T-helper 2 cell treated with Interferon-gamma antibody and Interleukin-4, amounts not matched to agents 5 μg/mL and 100 μg/mL, for 36 hours (primary cell): ENCODE results near the gene NPAS3.

Experiments
- DNase-seq: peaks from one replicate; pipeline ENCODE4 v3.0.0; 2021; ENCODE audit warnings: low spot score
- H3K27ac Mint-ChIP-seq: one replicate; pipeline ENCODE4 v1.8.0; 2021; ENCODE audit warnings: mild to moderate bottlenecking, mixed read lengths
- H3K27me3 Mint-ChIP-seq: one replicate; pipeline ENCODE4 v1.8.0; 2021; ENCODE audit warnings: low read depth, mixed read lengths
- H3K36me3 Mint-ChIP-seq: one replicate; pipeline ENCODE4 v1.8.0; 2021; ENCODE audit warnings: low read depth, mixed read lengths
- H3K4me1 Mint-ChIP-seq: one replicate; pipeline ENCODE4 v1.8.0; 2021; ENCODE audit warnings: low read depth, mixed read lengths
- H3K4me3 Mint-ChIP-seq: one replicate; pipeline ENCODE4 v1.8.0; 2022; ENCODE audit warnings: mild to moderate bottlenecking, moderate library complexity, mixed read lengths
- H3K9me3 Mint-ChIP-seq: one replicate; pipeline ENCODE4 v1.8.0; 2021; ENCODE audit warnings: mixed read lengths

NPAS3 gene

DNA sequence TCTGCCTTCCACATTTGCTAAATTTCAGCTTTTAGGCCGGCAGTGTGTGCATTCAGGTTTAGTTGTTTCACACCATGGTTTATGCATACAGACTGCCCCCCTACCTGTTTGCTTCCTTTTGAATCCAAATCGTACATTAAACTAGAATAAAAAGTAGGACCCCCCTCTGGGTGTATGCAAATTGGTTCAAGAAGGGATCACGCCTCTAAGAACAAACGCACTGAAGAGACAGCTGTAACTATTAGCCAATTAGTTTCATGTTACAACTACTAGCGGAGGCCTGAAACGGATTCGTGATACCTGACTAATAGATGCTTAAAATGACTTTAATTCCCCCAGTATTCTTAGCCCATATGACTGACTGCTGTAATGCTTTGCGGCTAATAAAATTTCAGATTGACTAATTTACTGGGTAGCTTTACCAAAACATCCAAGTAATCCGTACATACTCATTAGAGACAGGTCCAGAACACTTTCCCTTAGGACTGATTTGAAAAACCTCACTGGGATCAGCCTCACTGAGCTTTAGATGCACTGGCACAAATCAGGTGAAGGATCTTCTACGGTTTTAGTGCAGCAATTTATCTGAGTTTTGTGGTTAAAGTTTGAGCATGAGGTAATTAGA, 411.8 kb downstream of the NPAS3 start:
- DNase-seq = no peak
- Mint-ChIP-seq H3K27ac (no peak overlapping the region), H3K27me3 (no peaks in the 10 kb centered on the region), H3K4me3 (no peak overlapping the region), H3K9me3 (peaks cover 9% of the 10 kb centered on the region), H3K4me1 (no peaks in the 10 kb centered on the region), H3K36me3 (no peaks in the 10 kb centered on the region)

DNA sequence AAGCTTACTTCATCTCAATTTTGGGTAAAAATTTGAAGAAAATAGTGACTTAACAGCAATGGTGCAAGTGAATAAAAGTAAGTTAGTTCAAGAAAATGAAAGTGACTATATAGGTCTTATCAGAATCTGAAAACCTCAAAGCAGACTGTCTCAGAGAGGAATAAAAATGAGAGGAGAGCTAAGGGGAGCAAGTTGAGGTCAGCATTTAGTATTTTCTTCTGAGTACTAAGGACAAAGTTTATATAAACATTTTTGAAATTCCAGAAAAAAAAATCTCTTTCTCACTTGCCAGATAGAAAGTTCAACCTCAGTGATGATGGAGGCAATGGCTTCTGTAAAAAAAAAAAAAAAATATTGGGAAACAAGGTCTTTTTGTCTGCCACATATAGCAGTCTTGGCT, 414.1 kb downstream of the NPAS3 start:
- Mint-ChIP-seq H3K27me3 (no peaks in the 10 kb centered on the region), H3K9me3 (peaks cover 3% of the 10 kb centered on the region), H3K36me3 (no peaks in the 10 kb centered on the region), H3K27ac (no peak overlapping the region), H3K4me3 (no peak overlapping the region), H3K4me1 (no peaks in the 10 kb centered on the region)
- DNase-seq = no peak

DNA sequence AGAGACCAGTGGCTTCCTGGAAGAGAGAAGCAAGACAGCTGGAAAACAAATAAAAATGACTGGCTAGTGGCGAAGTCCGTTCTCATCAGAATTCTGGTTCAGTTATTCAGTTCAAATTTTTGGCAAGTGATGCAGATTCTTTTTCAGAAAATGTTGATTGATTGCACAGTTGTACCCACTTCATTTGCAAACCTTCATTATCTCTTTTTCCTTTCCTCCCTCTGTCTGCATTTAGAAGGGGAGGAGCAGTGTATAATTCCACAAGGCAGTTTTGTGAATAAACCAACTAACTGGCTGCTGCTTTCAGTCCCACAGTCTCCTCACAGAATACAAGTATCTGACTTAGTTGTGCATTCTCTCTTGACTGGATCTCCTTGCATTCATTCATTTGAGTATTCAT, 417.5 kb downstream of the NPAS3 start:
- Mint-ChIP-seq H3K36me3 (no peaks in the 10 kb centered on the region), H3K27me3 (no peaks in the 10 kb centered on the region), H3K4me3 (no peak overlapping the region), H3K27ac (no peak overlapping the region), H3K9me3 (no peaks in the 10 kb centered on the region), H3K4me1 (no peaks in the 10 kb centered on the region)
- DNase-seq = no peak

DNA sequence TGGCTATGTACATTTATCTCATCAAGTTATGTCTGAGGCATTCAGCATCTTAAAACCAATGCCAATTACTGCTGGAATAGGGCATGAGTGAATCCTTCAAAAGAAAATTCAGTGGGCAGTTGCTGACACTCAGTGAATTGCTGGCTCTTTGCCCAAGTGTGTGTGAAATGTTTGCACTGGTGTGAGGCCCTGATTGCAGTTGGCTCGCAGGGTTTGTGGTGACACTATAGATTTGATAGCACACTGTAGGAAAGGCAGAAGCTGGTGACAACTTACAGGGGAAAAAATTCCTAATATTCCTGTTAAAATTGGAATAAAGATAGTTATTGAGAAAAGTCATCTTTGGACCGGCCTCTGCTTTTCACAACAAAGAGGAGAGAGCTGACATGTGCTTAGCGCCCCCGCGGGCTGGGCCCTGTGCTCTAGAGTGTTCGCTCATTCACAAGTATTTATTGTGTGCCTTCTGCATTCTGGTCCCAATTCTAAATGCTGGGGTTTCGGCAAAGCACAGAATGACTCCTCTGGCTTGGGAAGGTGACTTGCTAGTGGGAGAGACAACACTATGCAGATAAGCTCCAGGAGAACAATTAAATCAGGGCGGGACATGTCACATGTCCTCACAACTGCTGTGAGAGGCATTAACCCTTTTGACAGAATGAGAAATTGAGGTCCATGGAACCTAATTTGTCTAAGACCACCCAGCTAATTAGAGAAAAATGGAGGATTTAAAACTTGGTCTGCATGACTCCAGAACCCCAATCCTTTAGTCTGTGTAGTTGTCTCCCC, 418.7 kb downstream of the NPAS3 start:
- Mint-ChIP-seq H3K4me3 (no peak overlapping the region), H3K36me3 (no peaks in the 10 kb centered on the region), H3K9me3 (no peaks in the 10 kb centered on the region), H3K27me3 (no peaks in the 10 kb centered on the region), H3K27ac (no peak overlapping the region), H3K4me1 (no peaks in the 10 kb centered on the region)
- no peak for DNase-seq

DNA sequence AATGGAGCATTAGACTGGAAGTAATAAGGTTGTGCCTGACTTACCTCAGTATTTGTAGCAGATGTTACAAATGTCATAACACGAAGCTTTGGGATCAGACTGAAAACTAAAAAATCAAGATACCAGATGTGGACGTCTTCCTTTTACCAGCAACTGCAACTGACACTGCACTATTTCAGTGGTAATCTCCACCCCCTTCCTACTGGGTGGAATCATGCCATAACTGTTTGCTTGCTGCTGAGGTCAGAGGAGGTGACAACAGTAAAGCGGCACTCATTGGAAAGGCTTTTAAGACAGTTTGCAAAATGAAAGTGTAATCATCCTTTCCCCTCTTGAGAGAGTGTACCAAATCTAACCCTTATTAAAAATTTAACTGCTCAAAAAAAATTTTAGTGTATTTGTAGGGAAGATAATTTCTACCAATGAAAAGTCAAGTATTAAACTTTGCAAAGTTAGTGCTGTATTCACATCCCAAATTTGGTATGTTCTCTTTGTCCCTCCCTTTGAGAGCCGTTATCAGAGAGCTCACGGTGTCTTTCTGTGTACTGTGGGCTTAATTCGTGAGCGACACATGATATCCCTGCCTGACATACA, 420.7 kb downstream of the NPAS3 start:
- Mint-ChIP-seq H3K27ac (no peak overlapping the region), H3K4me1 (no peaks in the 10 kb centered on the region), H3K27me3 (no peaks in the 10 kb centered on the region), H3K36me3 (no peaks in the 10 kb centered on the region), H3K4me3 (no peak overlapping the region), H3K9me3 (no peaks in the 10 kb centered on the region)
- no peak for DNase-seq

DNA sequence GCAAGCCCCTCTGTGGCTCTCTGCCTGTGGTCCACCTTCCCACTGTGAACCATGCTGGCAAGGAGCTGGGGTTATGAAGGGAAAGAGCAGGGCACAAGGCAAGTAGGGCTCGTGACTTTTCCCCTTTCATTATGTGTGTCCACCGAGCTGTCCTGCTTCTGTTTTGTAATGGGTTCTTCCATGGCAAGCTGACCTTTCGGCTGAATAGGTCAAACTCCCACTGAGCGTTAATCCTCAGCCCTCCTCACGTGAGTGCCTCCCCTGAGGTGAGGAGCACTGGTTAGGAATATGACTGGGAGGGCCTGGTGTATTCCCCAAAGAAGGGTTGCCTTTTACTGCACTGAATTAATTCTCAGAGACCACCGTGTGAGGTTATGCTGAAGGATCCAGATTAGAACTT, 424.3 kb downstream of the NPAS3 start:
- H3K27me3 Mint-ChIP-seq = no peaks in the 10 kb centered on the region
- no peaks in the 10 kb centered on the region for H3K4me1 Mint-ChIP-seq
- no peak overlapping the region for H3K4me3 Mint-ChIP-seq
- no peak overlapping the region for H3K27ac Mint-ChIP-seq
- H3K9me3 Mint-ChIP-seq = no peaks in the 10 kb centered on the region
- no peaks in the 10 kb centered on the region for H3K36me3 Mint-ChIP-seq
- DNase-seq = no peak

DNA sequence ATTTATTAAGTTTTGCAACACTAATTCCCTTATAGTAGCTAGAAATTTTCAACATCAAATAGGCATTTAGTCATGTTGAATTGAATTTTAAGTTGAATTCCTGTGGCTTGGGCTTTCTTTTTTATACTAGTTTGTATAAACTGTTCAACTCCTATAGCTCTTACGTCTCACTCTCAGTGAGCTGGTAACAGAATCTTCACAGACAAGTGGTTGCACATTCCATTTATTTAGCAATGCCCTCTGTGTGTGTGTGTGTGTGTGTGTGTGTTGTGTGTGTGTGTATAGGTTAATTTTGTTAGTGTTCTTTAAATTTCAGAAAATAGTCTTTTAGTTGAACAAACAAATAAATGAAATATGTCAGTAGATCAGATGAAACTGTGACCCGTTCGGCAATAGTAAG, 425.0 kb downstream of the NPAS3 start:
- Mint-ChIP-seq H3K36me3 (no peaks in the 10 kb centered on the region), H3K4me3 (no peak overlapping the region), H3K27ac (no peak overlapping the region), H3K27me3 (no peaks in the 10 kb centered on the region), H3K4me1 (no peaks in the 10 kb centered on the region), H3K9me3 (no peaks in the 10 kb centered on the region)
- no peak for DNase-seq

DNA sequence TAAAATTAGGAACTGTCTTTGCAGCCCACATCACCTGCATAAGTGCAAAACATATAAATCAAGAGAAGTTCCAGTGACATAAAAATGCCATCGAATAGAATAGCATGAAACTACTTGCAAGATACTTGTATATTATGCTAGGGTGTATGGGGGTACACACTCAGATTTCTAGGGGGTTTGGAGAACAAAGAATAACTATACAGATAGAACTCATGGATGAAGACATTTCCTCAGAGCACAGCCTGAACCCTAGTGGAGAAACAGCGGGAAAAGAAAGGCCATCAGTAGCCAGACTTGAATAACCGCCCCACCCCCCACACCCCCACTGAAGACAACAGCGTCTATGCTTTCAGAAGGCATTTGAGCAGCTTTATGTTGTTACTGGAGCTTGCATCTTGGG, 425.8 kb downstream of the NPAS3 start:
- Mint-ChIP-seq H3K4me3 (no peak overlapping the region), H3K9me3 (no peaks in the 10 kb centered on the region), H3K27me3 (no peaks in the 10 kb centered on the region), H3K4me1 (no peaks in the 10 kb centered on the region), H3K27ac (no peak overlapping the region), H3K36me3 (no peaks in the 10 kb centered on the region)
- DNase-seq = no peak

DNA sequence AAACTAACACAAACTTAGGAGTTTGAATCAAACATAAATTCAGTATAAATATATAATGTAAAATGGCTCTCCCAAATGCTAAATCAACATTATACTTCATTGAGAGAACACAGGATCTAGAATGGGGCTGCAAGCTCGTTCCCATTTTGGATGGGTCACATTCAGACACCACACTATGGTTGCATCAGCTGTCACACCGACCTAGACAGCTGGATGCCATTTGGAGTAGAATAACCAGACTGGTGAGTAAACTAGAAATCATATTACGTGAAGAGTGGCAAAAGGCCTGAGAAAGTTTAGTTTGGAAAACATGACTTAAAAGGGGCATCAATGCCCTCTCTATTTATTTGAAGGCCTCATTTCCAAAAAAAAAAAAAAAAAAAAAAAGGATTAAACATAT, 430.4 kb downstream of the NPAS3 start:
- Mint-ChIP-seq H3K27me3 (no peaks in the 10 kb centered on the region), H3K27ac (no peak overlapping the region), H3K36me3 (no peaks in the 10 kb centered on the region), H3K9me3 (no peaks in the 10 kb centered on the region), H3K4me1 (no peaks in the 10 kb centered on the region), H3K4me3 (no peak overlapping the region)
- DNase-seq = no peak

DNA sequence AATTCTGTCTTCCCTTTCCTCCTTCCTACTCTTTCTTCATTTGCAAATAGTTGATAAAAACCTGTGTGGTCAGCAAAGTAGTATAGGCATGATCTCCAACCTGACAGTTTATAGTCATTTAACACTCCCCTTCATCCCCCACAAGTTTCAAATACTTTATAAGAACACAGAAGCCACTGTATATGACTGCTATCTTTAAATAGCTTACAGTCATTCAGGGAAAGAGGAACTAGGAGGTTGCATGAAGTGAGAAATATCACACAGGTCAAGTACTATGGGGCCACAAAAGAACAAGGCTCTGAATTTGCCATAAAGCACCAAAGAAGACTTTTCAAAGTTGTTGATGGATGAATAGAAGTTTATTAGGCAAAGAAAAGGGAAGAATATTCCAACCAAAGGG, 431.3 kb downstream of the NPAS3 start:
- no peak overlapping the region for H3K27ac Mint-ChIP-seq
- DNase-seq = no peak
- no peaks in the 10 kb centered on the region for H3K9me3 Mint-ChIP-seq
- no peaks in the 10 kb centered on the region for H3K27me3 Mint-ChIP-seq
- no peak overlapping the region for H3K4me3 Mint-ChIP-seq
- H3K4me1 Mint-ChIP-seq = no peaks in the 10 kb centered on the region
- no peaks in the 10 kb centered on the region for H3K36me3 Mint-ChIP-seq

DNA sequence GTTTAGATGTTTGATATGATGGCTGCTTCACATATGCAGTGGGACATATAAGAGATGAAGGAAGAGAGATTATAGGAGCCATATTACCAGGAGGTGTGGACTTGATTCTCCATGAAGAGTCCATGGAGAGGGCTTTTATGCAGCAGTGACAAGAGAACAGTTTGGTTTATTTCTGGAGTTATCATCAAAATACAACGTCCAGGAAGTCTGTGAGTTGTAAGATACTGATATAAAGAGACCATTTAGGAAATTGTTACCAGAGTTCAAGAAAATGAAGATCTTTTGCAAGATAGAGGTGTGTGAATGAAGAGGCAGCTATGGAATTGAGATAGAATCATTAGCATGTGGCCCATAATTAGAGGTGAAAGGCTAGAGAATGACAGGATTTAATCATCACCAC, 431.7 kb downstream of the NPAS3 start:
- no peak overlapping the region for H3K27ac Mint-ChIP-seq
- no peaks in the 10 kb centered on the region for H3K27me3 Mint-ChIP-seq
- H3K9me3 Mint-ChIP-seq = no peaks in the 10 kb centered on the region
- H3K36me3 Mint-ChIP-seq = no peaks in the 10 kb centered on the region
- DNase-seq = no peak
- no peak overlapping the region for H3K4me3 Mint-ChIP-seq
- H3K4me1 Mint-ChIP-seq = no peaks in the 10 kb centered on the region

DNA sequence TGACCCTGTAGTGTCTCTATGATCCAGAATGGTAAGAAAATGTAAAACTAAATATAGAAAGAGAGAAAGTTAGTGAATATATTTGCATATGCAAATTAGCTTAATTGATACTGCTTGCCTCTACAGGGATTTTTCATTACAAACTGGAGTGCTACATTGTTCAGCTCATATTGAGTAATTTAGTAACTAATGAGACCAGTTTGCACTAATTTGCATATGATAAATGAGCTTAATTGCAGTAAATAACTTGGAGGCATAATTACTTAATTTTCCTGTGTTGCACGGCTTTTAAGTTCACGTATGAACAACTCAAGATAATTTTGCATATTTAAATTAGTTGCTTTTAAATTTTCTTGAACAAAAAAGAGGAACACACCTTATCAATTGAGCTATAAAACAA, 436.5 kb downstream of the NPAS3 start:
- no peak overlapping the region for H3K27ac Mint-ChIP-seq
- no peaks in the 10 kb centered on the region for H3K4me1 Mint-ChIP-seq
- H3K4me3 Mint-ChIP-seq = no peak overlapping the region
- DNase-seq = no peak
- no peaks in the 10 kb centered on the region for H3K27me3 Mint-ChIP-seq
- no peaks in the 10 kb centered on the region for H3K9me3 Mint-ChIP-seq
- H3K36me3 Mint-ChIP-seq = no peaks in the 10 kb centered on the region

DNA sequence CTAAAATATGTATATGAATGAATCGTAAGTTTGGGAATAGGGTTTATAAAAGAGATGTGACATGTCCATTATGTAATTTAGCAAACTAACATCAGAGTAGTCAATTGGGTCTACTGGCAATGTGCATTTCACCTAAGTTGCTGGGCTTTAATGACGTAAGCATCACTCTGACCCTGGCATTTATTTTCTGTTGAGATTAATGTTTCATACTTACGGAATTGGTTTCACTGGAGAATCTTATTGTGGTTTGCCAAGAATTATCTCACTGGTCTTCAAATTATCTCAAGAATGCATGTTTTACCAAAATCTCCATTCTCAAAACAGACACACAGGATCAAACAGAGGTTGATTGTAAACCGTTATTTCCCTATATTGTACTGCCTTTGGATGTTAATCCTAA, 437.1 kb downstream of the NPAS3 start:
- Mint-ChIP-seq H3K36me3 (no peaks in the 10 kb centered on the region), H3K4me3 (no peak overlapping the region), H3K27me3 (no peaks in the 10 kb centered on the region), H3K27ac (no peak overlapping the region), H3K9me3 (no peaks in the 10 kb centered on the region), H3K4me1 (no peaks in the 10 kb centered on the region)
- DNase-seq = no peak

DNA sequence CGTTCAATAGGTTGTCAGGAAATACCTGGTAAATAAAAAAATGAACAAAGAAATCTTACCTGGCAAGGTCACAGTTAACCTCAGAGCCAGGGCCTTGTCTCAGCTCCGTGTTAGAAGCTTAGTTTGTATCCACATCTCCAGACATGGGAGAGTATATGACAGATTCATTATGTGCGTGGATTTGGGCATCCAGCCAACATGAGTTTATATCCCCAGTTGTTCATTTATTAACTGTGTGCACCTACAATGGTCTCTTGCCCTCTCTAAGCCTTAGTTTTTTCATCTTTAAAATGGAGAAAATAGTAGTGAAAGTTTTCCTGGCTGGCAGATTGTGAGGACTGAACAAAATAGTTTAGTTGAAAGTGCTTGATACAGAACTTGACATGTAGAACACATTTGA, 437.8 kb downstream of the NPAS3 start:
- Mint-ChIP-seq H3K27me3 (no peaks in the 10 kb centered on the region), H3K27ac (no peak overlapping the region), H3K4me3 (no peak overlapping the region), H3K9me3 (no peaks in the 10 kb centered on the region), H3K4me1 (no peaks in the 10 kb centered on the region), H3K36me3 (no peaks in the 10 kb centered on the region)
- DNase-seq = no peak
